ENCODE results near the gene RAPGEF6.

- no peak for TF ChIP-seq CTCF (IDR thresholded peaks at IDR 0.05; ENCODE audit: low read depth, low read length, poor library complexity, severe bottlenecking)
- no peak for TF ChIP-seq EZH2phosphoT487 (IDR thresholded peaks at IDR 0.05; ENCODE audit: borderline replicate concordance, low read length)
Observed at GRCh38 chr5:131436081-131436480, 198.9 kb downstream of the RAPGEF6 start.
